ENCODE results near the gene TRRAP.

The TRRAP gene

GRCh38 chr7:98993024-98993897 lies 114.9 kb downstream of the TRRAP start:
- no peak for DNase-seq

- no peak for DNase-seq
These were observed 116.0 kb downstream of the TRRAP start for GRCh38 chr7:98994046-98994944.

- DNase-seq, result no peak
These were observed 116.8 kb downstream of the TRRAP start for GRCh38 chr7:98995111-98995510.

GRCh38 chr7:98995523-98996149 lies 117.3 kb downstream of the TRRAP start:
- DNase-seq, result no peak

GRCh38 chr7:98996150-98996552 lies 117.8 kb downstream of the TRRAP start:
- no peak for DNase-seq

- DNase-seq, result no peak
These were observed 119.5 kb downstream of the TRRAP start for GRCh38 chr7:98997846-98998245.

GRCh38 chr7:98998821-98999725 lies 120.7 kb downstream of the TRRAP start:
- DNase-seq, result no peak

GRCh38 chr7:99000196-99000903 lies 122.0 kb downstream of the TRRAP start:
- DNase-seq, result no peak

- DNase-seq, result no peak
These were observed 122.7 kb downstream of the TRRAP start for GRCh38 chr7:99000904-99001465.

- no peak for DNase-seq
These were observed 123.3 kb downstream of the TRRAP start for GRCh38 chr7:99001482-99002147.

GRCh38 chr7:99002148-99002826 lies 124.0 kb downstream of the TRRAP start:
- no peak for DNase-seq

- no peak for DNase-seq
These were observed 124.5 kb downstream of the TRRAP start for GRCh38 chr7:99002827-99003212.

- no peak for DNase-seq
These were observed 125.1 kb downstream of the TRRAP start for GRCh38 chr7:99003419-99003818.

- no peak for DNase-seq
These were observed 125.9 kb downstream of the TRRAP start for GRCh38 chr7:99004216-99004615.

- DNase-seq, result no peak
These were observed 126.6 kb downstream of the TRRAP start for GRCh38 chr7:99004781-99005500.

GRCh38 chr7:99005776-99006175 lies 127.4 kb downstream of the TRRAP start:
- no peak for DNase-seq

GRCh38 chr7:99006739-99007424 lies 128.6 kb downstream of the TRRAP start:
- DNase-seq, result no peak

GRCh38 chr7:99008181-99008631 lies 129.9 kb downstream of the TRRAP start:
- no peak for DNase-seq

Measured in activated naive CD4-positive, alpha-beta T cell treated with anti-CD3 and anti-CD28 coated beads, Interleukin-2, amount 50 U/mL, for 16 hours (primary cell).